Esophagus muscularis mucosa (tissue), 4 donors: ENCODE results near the gene PEX11A. TPM values are rescaled to one million over a fixed set of nuclear protein-coding genes. Genes with fewer than 3 reads are reported as not detected.
A peak's percentile ranks its signal among the peaks of the same experiment; 100 is the strongest.

ENCODE experiments used
- DNase-seq: peaks from one replicate; pipeline ENCODE4 v3.0.0-alpha.2; 2017; ENCODE audit errors: extremely low spot score
- H3K27ac ChIP-seq, 4 donors: fragments of 200-600 bp; sonication (generic); replicated peaks in 1 of 4; 1 replicate in 3 of 4; 2 replicates in 1 of 4; pipeline ENCODE4 v1.5.1; 2016 to 2019; ENCODE audit warnings: mild to moderate bottlenecking in 1 of 4
- H3K27me3 ChIP-seq, 4 donors: fragments of 200-600 bp; sonication (generic); one replicate each; pipeline versions ENCODE4 v1.5.1 to v1.6.0; 2016 to 2019
- H3K36me3 ChIP-seq, 4 donors: fragments of 200-600 bp; sonication (generic); one replicate each; pipeline ENCODE4 v1.5.1; 2016 to 2019
- H3K4me1 ChIP-seq, 4 donors: fragments of 200-600 bp; sonication (generic); one replicate each; pipeline ENCODE4 v1.5.1; 2016 to 2019
- H3K4me3 ChIP-seq, 4 donors: fragments of 200-600 bp; sonication (generic); 1 replicate in 2 of 4; 2 replicates in 2 of 4; pipeline ENCODE4 v1.5.1; 2016 to 2019; ENCODE audit warnings: mild to moderate bottlenecking in 4 of 4, moderate library complexity in 1 of 4
- H3K9me3 ChIP-seq, 4 donors: fragments of 200-600 bp; sonication (generic); 1 replicate in 3 of 4; 2 replicates in 1 of 4; pipeline ENCODE4 v1.5.1; 2016 to 2019
- EP300 ChIP-seq: sonication (generic); formaldehyde crosslinking; IDR thresholded peaks from one replicate; pipeline ENCODE4 v1.6.1; 2017; ENCODE audit warnings: antibody characterized with exemption
- POLR2A ChIP-seq: fragments of 450-650 bp; IDR thresholded peaks from one replicate; pipeline ENCODE4 v1.6.1; 2017; ENCODE audit warnings: antibody characterized with exemption, moderate library complexity, mild to moderate bottlenecking, low read depth
- POLR2AphosphoS5 ChIP-seq, 2 donors: sonication (generic); formaldehyde crosslinking; IDR thresholded peaks; one replicate each; pipeline ENCODE4 v1.6.1; 2017; ENCODE audit warnings: antibody characterized with exemption in 2 of 2
- WGBS: methylation state at CpG from one replicate; pipeline ENCODE4 v1.1.5; 2018; 5-methylcytosine and 5-hydroxymethylcytosine counted together
- intact Hi-C: fragments of 100-400 bp; cut with DNase I; formaldehyde crosslinking; loops from one replicate; pipeline ENCODE4 v1.15.1; 2023
- total RNA-seq, 4 donors: library from RNA; depleted of rRNA; stranded (reverse); fragments of >200 nt; gene quantifications; one replicate each; pipeline versions ENCODE4 v1.1.0 to v1.2.1, GENCODE V29; 2016
- TF ChIP-seq, protein P1 (sequence below), 3 experiments: fragments of 200-600 bp in 2 of 3; fragments of 450-650 bp in 1 of 3; sonication (generic) in 2 of 3; IDR thresholded peaks; one replicate each; pipeline ENCODE4 v1.5.1; 2017 to 2019; ENCODE audit warnings: antibody characterized with exemption in 3 of 3, mild to moderate bottlenecking in 2 of 3, moderate library complexity in 1 of 3

PEX11A gene
- total RNA-seq, 4 donors from 2014 or later = 10.8 to 20.2 (median 15.4) TPM

DNA sequence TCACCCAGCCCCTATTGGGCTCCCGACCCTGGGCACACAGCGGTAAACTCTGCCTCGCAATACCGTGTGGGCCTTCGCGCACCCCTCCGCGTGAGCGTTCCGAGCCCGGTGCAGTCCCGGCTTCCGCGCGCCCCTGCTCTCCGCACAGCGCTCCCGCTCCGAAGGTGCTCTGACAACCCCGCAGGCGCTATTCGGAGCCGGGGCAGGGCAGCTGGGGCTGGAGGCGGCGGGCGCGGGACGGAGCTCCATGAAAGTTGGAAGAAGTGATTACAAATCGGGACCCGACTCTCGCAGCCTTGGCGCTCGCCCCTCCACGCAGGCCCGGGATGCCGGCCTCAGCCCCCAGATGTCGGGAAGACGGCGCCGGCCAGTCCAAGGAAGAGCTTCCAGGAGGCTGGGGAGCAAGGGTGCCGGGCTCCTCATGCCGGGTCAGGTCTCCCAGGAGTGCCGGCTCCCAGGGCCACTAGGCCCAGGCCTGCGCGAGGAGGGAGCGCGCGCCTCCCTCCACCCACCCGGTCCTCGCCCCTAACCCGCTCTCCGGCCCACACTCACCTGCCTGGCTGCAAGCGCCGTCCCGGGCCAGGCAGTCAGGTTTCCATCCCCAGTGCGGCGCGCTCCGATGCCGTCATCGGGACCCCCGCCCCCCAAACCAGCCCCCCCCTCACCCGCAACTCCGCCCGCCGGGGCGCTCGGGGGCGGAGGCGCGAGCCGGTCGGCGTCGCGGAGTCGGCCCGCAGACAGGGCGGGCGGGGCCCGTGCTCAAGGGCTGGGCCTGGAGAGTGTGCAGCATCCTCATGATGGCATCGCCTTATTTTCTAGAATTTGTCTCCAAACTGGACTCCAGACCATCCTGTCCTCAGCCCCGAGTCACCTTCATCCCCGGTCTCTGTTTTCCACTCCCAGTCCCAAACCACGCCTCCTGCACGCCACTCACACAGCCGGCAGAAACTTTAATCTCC, 35.4 kb downstream of the PEX11A start, which contains the start of gene KIF7:
Gene KIF7 (minus strand): TSS at position 621 of the 959 bp plus-strand sequence. CDS start 2,537 bp downstream, outside the sequence.
- H3K27ac ChIP-seq = peak within 1 kb of the TSS; percentile 71 to 88 (median 83)
- H3K36me3 ChIP-seq = peaks cover 0 to 10% (median 4%) of the 10 kb centered on the region in 4 donors
- H3K27me3 ChIP-seq = peaks cover 0 to 11% (median 0%) of the 10 kb centered on the region in 4 donors
- H3K9me3 ChIP-seq = no peaks in the 10 kb centered on the region
- TF ChIP-seq, protein P1, sequence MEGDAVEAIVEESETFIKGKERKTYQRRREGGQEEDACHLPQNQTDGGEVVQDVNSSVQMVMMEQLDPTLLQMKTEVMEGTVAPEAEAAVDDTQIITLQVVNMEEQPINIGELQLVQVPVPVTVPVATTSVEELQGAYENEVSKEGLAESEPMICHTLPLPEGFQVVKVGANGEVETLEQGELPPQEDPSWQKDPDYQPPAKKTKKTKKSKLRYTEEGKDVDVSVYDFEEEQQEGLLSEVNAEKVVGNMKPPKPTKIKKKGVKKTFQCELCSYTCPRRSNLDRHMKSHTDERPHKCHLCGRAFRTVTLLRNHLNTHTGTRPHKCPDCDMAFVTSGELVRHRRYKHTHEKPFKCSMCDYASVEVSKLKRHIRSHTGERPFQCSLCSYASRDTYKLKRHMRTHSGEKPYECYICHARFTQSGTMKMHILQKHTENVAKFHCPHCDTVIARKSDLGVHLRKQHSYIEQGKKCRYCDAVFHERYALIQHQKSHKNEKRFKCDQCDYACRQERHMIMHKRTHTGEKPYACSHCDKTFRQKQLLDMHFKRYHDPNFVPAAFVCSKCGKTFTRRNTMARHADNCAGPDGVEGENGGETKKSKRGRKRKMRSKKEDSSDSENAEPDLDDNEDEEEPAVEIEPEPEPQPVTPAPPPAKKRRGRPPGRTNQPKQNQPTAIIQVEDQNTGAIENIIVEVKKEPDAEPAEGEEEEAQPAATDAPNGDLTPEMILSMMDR (IDR thresholded peaks at IDR 0.05) = no peak
- TF ChIP-seq POLR2A = no peak
- TF ChIP-seq POLR2AphosphoS5 (IDR thresholded peaks at IDR 0.05) = peak; percentile 35 to 63
- no peak for TF ChIP-seq EP300
- peak within 1 kb of the TSS; percentile 61 to 87 (median 74) for H3K4me3 ChIP-seq
- intact Hi-C loops = no loop called here
- WGBS = 2% methylated on average over 46 of the region's 87 CpGs
- H3K4me1 ChIP-seq = peaks cover 6 to 33% (median 20%) of the 10 kb centered on the region in 4 donors
- DNase-seq = no peak

GRCh38 chr15:89654301-89654761, 36.2 kb downstream of the PEX11A start:
- TF ChIP-seq POLR2AphosphoS5 (IDR thresholded peaks at IDR 0.05) = no peak
- TF ChIP-seq EP300 = no peak
- TF ChIP-seq, protein P1 (IDR thresholded peaks at IDR 0.05) = no peak
- no peak for TF ChIP-seq POLR2A
- DNase-seq = no peak
- 31% methylated on average over 14 of the region's 14 CpGs for WGBS
- intact Hi-C loops = no loop called here
- peak overlapping the region; percentile 61 to 87 (median 74) for H3K4me3 ChIP-seq
- H3K27ac ChIP-seq = peak overlapping the region; percentile 71 to 88 (median 83)
- no peaks in the 10 kb centered on the region for H3K9me3 ChIP-seq
- H3K27me3 ChIP-seq = peaks cover 0 to 11% (median 0%) of the 10 kb centered on the region in 4 donors
- peaks cover 6 to 33% (median 20%) of the 10 kb centered on the region in 4 donors for H3K4me1 ChIP-seq
- H3K36me3 ChIP-seq = peaks cover 0 to 18% (median 8%) of the 10 kb centered on the region in 4 donors

DNA sequence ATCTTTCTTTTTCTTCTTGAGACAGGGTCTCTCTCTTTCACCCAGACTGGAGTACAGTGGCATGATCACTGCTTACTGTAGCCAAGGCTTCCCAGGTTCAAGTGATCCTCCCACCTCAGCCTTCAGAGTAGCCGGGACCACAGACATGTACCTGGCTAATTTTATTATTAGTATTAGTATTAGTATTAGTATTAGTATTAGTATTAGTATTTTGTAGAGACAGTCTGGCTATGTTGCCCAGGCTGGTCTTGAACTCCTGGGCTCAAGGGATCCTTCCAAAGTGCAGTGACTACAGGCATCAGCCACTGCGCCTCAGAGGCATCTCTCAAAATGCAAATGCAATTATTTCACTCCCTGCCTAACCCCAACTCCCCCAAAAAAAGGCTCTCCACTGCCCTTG, 37.0 kb downstream of the PEX11A start:
- Histone ChIP-seq H3K4me3 (no peak overlapping the region), H3K36me3 (peaks cover 0 to 26% (median 11%) of the 10 kb centered on the region in 4 donors), H3K9me3 (no peaks in the 10 kb centered on the region), H3K27ac (no peak overlapping the region), H3K4me1 (peaks cover 6 to 33% (median 20%) of the 10 kb centered on the region in 4 donors), H3K27me3 (peaks cover 0 to 11% (median 0%) of the 10 kb centered on the region in 4 donors)
- 89% methylated on average over 2 of the region's 2 CpGs for WGBS
- TF ChIP-seq, protein P1 (IDR thresholded peaks at IDR 0.05) = no peak
- TF ChIP-seq EP300 (no peak), POLR2A (no peak), POLR2AphosphoS5 (IDR thresholded peaks at IDR 0.05) (no peak)
- intact Hi-C loops = no loop called here
- DNase-seq = no peak

- no peak overlapping the region for H3K27ac ChIP-seq
- H3K27me3 ChIP-seq = peaks cover 0 to 11% (median 0%) of the 10 kb centered on the region in 4 donors
- H3K36me3 ChIP-seq = peaks cover 0 to 32% (median 12%) of the 10 kb centered on the region in 4 donors
- 98% methylated on average over 7 of the region's 16 CpGs for WGBS
- no peaks in the 10 kb centered on the region for H3K9me3 ChIP-seq
- DNase-seq = no peak
- H3K4me1 ChIP-seq = peaks cover 6 to 34% (median 20%) of the 10 kb centered on the region in 4 donors
- H3K4me3 ChIP-seq = no peak overlapping the region
- intact Hi-C loops = no loop called here
- no peak for TF ChIP-seq POLR2AphosphoS5 (IDR thresholded peaks at IDR 0.05)
Observed at GRCh38 chr15:89652666-89653065, 37.9 kb downstream of the PEX11A start.

DNA sequence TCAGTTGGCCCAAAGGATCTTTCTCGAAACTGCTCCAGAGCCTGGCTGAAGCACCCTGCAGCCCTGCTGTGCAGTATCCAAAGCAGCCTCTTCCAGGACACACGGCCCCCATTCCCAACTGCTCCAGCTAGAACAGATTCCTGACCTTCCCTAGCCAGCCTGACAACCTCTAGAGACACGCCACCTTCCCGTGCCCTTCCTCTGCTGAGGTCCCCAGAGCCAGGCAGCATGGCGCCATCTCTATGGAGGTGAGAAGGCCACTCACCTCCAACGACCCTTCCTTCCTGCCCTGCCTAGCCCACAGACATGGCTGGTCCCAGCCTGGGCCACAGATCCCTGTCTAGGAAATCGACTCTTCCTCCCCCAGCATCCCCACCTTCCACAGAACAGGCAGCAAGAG, 38.4 kb downstream of the PEX11A start:
- no peaks in the 10 kb centered on the region for H3K9me3 ChIP-seq
- no peak for DNase-seq
- peaks cover 10 to 39% (median 25%) of the 10 kb centered on the region in 4 donors for H3K4me1 ChIP-seq
- TF ChIP-seq POLR2AphosphoS5 (IDR thresholded peaks at IDR 0.05) = no peak
- intact Hi-C loops = no loop called here
- peaks cover 0 to 11% (median 0%) of the 10 kb centered on the region in 4 donors for H3K27me3 ChIP-seq
- H3K27ac ChIP-seq = no peak overlapping the region
- no peak overlapping the region for H3K4me3 ChIP-seq
- peaks cover 0 to 32% (median 12%) of the 10 kb centered on the region in 4 donors for H3K36me3 ChIP-seq
- WGBS = 83% methylated on average over 6 of the region's 7 CpGs
